ENCODE measurements around the gene TEPSIN.

The TEPSIN gene

DNA sequence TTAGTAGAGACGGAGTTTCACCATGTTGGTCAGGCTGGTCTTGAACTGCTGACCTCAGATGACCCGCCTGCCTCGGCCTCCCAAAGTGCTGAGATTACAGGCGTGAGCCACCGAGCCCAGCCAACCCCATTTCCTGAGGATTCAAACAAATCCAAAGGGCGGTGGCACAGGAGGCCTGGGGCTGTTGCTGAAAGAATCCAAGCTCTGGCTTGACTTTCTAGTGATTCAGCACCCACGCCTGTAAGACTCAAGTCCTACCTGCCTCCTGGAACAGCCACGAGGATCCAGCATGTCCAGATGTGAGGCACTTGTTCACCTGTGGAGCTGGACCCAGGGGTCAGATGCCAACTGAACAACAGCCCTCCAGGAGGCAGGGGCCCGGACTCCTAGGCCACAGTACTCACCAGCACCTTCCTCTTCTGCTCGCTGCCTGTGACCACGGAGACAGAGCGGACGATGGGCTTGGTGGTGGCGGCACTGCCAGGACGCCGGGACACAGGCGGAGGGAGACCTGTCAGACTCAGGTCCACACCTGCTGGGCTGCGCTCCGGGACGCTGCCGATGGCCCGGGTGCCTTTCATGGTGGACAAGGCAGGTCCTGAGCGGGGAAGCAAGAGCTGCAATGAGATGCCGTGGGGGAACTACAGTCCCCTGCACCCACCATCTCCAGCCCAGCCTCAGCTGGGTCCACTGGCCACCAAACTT, 19.2 kb downstream of the TEPSIN start:
- DNase-seq (ENCODE audit: low read depth): no peak

DNA sequence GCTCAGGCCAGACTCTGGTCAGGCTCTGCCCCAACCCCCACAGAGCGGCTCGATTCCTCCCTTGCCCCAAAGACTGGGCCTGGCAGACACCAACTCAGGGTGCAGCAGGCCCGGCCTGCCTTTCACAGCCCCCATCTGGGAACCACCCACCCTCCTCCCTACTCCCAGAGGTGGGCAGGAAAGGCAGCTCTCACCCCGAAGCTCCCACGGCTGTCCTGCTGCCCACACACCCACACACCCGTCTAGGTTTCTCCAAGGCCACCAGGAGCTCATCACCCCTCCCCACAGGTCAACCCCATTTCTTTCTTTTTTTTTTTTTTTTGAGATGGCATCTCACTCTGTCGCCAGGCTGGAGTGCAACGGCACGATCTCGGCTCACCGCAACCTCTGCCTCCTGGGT, 19.9 kb downstream of the TEPSIN start:
- DNase-seq (ENCODE audit: low read depth): no peak

DNA sequence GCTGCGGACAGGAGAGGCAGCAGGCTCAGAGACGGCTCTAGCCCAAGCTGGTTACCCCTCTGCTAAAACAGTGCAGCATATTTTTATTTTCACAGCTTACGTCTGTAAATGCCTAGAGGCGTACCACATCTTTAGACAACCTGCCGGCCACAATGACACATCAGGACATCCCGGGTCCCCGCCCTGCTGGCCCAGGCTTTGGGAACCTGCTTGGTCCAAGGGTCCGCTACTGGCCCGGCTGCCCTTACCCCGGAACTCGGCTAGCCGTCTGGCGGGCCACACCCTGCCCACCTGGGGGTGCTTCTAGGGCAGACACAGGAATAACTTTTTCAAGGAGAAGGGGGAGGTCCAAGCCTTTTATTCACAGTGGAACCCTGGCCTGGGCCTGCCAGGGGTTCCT, 20.4 kb downstream of the TEPSIN start:
- DNase-seq (ENCODE audit: low read depth): no peak

DNA sequence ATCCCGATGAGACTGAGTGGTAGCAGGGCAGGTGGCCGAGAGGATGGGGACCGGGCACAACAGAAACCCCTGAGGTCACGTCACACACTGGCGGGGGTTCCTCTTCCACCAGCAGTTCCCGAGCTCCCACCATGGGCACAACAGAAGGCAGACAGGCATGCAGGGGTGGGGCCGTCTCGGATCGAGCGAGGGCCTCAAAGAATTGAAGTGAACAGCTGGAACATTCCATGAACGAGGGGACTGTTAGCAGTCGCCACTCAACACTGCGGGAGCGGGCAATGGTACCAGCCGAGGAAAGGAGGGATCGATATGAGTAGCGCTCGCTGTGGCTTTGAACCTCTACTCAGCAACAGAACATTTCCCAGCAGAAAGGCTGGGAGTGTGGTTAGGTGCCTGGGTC, 21.4 kb downstream of the TEPSIN start:
- no peak for DNase-seq (ENCODE audit: low read depth)

DNA sequence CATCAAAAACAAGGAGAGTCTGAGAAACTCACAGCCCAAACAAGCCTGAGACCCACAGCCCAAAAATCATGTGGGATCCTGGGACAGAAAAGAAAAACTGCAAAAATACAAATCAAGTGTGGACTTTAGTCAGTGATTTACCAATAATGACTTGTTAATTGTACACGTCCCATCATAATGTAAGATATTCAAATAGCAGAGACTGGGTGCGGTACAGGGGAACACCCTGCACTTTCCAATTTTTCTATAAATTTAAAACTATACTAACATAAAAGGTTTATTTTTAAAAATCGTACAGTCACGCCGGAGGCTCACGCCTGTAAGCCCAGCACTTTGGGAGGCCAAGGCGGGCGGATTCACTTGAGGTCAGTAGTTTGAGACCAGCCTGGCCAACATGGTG, 24.9 kb downstream of the TEPSIN start:
- no peak for DNase-seq (ENCODE audit: low read depth)

DNA sequence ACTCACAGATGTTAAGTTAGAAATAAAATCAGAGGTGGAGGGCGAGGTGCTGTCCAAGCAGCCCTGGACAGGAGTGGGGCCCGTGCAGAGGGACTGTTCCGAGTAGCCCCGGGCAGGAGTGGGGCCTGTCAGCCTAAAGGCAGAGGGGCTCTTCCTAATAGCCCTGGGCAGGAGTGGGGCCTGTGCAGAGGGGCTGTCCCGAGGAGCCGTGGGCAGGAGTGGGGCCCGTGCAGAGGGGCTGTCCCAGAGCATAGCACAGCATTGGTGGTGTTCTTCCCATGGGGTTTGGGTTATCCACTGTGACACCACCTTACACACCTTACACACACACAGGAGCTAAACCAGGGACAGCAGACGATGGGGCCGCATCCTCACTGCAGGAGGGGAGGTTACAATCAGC, 26.5 kb downstream of the TEPSIN start:
- DNase-seq (ENCODE audit: low read depth): no peak

DNA sequence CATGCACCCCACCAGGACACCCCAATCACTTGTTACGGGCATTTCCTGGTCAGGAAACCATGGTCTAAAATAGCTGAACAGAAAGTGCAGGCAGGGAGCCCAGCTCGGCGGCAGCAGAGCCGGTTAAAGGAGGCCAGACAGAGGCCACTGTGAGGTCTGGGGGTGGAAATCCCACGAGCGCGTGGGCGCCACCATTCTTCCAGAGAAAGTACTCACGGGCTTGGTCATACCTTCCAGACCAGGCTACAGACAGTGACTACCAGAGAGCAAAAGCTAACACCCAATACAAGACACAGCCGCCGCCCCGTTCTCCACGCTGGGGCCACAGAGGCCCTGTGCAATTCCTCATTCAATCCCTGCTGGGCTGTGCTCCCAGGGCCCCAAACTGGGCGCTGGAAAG, 28.0 kb downstream of the TEPSIN start:
- DNase-seq (ENCODE audit: low read depth): no peak

DNA sequence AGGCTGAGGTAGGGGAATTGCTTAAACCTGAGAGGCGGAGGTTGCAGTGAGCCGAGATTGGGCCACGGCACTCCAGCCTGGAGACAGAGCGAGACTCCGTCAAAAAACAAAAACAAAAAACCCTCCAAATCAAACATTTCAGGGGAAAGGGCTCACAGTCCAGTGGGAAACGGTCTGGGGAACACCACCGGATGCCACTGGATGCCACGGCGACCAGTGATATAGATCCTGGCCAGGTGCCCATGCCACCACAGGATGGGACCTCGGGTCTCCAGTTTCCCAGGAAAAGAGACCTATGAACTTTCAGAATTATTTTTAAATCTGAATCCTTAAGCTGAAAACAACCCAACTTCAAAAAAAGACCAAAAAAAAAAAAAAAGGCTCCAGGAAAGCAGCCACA, 28.4 kb downstream of the TEPSIN start:
- no peak for DNase-seq (ENCODE audit: low read depth)

DNA sequence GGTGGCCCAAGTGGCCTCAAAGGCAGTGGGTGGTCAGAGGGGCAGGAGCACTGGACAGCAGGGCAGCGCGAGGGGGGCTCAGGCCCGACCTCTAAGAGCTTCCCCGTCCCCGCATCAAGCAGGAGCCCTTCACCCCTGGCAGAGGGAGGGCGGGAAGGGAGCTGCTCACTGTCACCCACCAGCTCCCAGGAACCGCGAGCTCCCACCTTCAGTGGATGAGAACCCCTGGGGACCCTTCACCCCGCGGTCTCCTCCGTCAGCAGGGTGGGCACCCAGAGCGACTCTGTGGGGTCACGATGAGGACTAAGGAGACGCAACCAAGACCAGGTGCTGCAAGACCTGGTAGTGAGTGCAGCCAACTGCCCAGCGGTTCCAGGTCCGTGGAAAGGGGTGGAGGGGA, 29.7 kb downstream of the TEPSIN start:
- no peak for DNase-seq (ENCODE audit: low read depth)

DNA sequence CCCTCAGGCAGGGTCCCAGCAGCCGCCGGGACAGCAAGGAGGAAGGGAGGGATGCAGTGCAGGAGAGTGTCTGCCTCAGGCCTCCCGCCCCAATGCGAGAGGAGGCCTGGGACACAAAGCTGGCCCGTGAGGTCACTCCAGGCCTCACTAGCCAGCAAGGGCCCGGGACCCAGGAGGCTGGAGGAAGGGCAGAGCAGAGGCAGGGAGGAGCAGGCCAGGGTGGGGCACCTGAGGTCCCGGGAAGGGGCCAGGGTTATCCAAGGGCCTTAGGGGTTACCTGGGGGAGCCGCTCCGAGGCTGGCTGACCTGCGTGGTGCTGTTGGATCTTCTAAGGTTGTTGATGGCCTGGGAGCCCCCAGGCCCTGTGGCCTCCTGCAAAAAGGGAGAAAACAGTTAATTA, 30.2 kb downstream of the TEPSIN start:
- no peak for DNase-seq (ENCODE audit: low read depth)

DNA sequence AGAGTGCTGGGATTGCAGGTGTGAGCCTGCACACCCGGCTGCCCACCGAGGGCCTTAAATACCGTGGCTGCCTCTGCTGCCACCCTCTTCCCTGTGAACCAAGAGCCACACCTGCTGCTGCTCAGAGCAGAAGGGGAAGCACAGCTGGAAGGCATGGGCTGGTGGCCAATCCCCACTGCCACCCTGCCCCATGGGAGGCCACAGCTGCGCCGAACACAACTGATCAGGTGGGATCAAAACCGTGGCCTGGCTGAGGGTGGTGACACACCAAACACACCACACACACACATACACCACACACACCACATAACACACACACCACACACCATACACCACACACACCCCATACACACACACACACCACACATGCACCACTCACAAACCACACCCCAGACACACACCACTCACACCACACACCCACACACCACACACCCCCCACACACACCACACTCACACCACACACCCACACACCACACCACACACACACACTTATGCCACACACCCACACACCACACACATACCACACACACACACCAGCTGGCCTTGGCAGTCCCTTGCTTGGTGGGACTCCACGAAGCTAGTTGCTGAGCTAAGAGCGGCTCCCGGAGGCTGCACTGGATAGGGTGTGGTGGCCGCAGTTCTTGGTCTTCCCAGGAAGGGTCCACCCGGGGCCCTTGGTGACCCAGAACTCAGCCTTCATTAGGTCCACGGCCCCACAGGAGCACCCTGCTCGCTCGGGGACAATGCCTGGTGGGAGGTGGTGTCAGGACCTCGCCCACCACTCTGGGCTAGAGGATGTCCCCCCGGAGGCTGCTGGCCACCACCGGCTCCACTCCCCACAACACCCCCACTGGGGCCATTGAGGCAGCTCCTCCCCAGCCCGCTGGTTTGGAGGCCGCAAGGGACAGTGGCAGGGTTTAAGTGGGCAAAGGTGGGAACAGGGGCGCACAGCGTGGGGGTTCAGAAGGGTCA, 31.0 kb downstream of the TEPSIN start:
- no peak for DNase-seq (ENCODE audit: low read depth)

DNA sequence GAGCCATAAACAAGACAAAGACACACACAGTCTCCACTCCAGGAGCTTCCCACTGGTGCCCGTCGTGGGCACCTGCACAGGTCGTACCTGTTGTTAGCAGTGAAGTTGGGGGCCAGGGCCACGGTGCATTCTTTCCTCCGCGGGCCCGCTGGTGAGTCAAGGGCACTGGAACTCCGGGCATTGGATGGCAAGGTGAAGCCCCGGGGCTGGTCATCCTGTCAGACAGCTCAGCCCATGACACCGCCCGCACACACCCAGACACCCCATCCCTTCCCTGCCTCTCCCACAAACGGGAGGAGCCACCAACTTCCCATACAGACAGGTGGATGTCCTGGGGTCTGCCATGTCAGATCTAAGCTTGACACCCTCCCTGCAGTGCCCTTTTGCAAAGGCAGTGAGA, 32.2 kb downstream of the TEPSIN start:
- DNase-seq (ENCODE audit: low read depth): no peak

DNA sequence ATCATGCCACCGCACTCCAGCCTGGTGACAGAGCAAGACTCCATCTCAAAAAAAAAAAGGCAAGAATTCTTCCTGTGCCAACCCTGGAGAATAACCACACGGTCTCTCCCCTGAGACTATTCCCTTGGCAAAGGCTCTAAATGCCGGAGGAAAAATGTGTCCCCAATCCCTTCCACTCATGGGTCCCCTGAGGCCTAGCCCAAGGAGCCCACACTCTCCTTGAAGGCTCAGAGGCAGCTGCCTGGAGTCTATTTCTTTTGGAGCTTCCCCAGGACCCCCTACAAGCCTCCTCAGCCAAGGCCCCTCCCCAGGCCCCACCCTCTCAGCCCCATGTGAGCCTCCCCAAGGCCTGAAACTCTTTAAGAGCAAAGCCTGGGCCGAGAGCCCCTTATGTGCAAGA, 32.7 kb downstream of the TEPSIN start:
- no peak for DNase-seq (ENCODE audit: low read depth)

DNA sequence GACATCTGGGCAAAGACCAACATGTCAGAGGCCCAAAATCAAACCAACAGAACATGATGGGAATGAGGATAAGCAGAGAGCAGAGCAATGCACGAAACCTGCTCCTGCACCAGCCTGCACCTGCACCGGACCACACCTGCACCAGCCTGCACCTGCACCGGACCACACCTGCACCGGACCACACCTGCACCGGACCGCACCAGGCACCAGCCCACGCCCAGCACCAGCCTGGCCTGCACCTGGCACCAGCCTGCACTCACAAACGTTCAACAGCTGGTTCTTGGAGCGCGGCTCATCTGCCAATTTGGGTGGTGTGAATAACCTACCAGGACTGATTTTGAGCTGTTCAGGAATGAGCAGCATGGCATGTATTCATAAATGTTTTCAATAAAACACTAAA, 34.3 kb downstream of the TEPSIN start:
- DNase-seq (ENCODE audit: low read depth): no peak

DNA sequence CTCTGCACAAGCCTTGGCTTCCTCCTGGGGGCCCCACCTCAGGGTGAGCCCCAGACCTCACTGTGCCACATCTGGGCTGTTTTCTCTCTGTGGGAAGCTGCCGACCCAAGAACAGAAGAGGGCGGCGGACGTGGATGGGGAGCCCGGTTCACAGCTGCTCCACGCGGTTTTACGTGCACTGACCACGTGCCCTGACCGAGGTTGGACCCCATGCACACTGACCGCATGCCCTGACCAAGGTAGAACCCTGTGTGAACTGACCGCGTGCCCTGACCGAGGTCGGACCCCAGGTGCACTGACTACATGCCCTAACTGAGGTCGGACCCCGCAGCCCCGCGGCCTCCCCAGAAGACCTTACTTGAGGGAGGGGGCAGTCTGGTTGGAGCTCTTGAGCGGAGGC, 35.7 kb downstream of the TEPSIN start:
- no peak for DNase-seq (ENCODE audit: low read depth)

DNA sequence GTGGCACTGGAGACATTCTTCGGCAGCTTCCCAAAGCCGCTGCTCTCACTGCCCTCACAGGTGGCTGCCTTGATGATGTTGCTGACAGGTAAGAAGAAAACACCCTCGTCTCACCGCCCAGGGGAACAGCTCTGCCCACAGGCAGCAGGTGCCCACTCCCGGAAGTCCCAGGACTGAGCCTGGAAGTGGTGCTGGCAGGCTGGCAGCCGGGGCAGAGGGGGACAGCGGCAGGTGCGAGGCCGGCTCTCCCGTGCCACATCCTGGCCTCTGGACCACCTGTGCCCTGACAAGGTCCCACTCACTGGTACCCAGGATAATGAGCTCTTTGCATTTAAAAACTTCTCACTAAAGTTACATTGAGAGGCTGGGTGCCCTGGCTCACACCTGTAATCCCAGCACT, 36.5 kb downstream of the TEPSIN start:
- DNase-seq (ENCODE audit: low read depth): no peak

DNA sequence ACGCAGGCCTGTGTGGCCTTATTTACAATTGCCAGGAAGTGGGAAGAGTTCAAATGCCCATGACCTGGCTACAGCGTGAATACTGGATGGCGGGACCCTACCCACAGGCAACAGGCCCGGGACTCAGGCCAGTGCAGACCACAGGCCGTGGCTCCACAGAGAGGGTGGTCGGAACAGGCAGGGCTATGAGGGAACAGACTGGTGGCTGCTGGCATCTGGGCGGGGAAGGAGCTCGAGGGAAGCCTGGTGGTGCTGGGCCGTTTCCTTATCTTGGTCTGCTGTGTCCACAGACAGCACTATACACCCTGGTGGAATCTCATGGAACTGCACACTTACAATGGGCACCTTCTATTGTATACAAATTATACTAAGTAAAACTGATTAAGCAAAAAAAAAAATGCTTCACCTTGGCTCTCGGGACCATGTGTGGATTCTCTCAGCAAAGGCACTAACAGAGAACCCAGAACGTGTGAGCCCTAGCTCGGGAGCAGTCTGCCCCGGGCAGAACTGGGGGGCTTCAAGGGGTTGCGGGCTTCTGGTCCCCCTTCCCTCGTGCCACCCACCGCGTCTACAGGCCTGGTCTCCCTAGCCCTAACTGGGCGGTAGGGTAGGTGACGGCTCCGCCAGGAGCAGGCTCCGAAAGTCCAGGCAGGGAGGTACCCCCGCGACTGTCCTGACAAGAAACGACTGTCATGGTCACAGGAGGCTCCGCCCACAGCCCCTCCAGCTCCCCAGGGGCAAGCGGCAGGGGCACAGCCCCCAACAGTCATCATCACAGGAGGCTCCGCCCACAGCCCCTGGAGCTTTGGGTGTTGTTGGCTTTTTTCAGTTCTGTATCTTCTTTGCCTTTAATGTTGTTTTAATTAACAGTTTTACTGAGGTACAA, 37.9 kb downstream of the TEPSIN start:
- DNase-seq (ENCODE audit: low read depth): peak; percentile 68

DNA sequence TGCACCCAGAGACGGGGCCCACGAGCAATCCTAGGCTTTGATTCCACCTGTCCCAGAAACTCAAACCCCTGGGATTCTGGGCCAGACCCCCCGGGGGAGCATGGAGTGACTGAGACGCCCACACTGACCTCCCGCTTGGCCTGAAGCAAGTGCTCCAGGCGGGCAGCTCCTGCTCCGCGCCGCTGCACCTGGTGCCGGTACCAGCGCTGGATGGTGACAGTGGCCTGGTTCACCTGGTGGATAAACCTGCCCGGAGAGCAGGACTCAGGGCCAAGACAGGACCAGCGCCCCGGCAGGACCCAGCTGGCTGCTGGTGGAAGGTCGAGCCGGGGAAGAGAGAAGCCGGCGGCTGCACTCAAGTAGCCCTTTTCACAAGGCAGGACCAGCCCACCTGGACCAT, 38.7 kb downstream of the TEPSIN start:
- no peak for DNase-seq (ENCODE audit: low read depth)

DNA sequence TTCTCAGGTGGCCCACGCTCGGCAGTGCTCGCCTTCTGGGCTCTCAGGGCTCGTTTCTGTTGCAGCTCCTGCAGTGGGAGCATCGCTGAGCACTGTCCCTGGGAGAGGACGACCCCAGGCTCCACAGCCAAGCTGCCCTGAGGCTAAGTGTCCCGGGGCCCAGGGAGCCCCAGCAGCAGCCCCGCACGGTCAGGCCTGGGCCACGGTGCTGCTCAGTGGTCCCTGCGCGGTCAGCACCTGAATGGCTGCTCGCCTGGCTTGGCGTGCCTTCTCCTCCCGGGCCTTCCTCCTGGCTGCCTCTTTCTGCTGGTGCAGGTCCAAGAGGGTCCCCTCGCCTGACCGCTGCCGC, 39.4 kb downstream of the TEPSIN start:
- no peak for DNase-seq (ENCODE audit: low read depth)

DNA sequence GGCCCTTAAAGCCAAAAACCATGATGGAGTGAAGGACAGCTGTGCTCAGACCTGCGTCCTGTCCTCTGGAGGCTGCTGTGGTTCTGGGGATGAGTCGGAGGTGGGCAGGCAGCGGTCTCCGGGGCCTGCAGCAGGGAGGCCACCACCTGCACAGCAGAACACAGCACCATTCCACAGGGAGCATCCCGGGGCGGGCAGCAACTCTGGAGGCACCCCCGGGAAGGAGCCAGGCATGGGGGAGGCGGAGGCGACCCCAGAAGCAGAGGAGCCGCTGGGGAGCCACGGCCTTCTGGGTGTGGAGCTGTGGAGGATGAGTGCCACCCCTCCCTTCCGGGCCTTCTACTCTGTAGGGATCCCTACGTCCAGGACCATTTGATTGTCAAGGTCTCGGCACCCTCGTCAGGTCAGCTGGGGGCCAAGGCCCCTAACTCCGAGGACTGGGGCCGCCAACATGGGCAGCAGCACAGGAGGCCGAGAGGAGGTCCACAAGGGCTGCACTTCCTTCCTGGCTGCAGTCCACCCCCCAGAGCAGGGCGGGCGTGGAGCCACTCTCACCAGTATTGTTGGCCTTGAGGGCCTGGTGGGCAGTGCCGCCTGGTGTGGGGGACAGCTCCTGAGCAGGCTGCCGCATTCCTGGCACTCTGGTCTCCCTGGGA, 39.9 kb downstream of the TEPSIN start:
- DNase-seq (ENCODE audit: low read depth): no peak

DNA sequence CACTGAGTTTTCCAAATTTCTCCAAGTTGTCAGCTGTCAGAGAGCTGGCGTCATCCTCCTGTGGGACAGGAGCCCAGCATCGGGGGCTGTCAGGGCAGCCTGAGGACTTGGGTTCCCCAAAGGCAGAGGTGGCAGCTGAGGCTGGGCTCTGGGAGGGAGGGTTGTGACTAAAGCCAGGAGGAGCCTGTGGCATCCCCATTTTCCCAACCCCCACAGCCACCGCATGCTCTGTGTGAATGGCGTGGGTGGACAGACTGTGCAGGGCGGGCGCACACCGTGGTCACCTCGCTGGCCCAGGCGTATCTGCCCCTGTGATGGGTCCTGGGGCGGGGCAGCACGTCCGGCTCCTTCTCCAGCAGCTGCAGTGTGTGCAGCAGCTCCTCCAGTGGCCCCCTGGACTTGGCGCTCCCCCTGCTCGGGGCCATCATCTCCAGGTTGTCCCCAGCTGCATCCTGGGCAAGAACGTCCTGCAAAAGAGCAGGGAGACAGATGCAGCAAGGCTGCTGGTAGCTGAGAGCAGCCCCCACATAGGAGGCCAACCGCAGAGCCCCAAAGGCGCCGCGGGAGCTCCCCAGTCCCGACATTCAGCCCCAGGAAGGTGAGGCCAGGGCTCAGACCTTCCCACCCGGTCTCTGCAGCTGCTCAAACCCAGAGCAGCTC, 40.9 kb downstream of the TEPSIN start:
- DNase-seq (ENCODE audit: low read depth): no peak

DNA sequence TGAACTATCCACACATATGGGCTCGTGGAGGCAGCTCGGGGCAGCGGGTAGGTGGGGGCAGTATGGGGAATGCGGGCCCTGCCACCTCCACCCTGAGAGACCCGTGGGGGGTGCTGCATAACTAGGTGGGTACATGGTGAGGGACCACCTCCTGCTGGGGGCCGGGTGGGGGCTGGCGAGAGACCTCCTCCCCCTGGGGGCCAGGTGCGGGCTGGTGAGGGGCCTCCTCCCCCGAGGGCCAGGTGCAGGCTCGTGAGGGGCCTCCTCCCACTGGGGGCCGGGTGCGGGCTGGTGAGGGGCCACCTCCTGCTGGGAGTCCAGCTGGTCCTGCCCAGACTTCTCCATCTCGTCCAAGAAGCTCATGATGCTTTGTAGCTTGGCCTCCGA, 41.5 kb downstream of the TEPSIN start:
- DNase-seq (ENCODE audit: low read depth): no peak

All from CMK (cell line).